SU-DHL-6 (cell line): ENCODE data around the gene MLC1.

Source experiments
- H2AFZ ChIP-seq: fragments of 200-600 bp; sonication (generic); 2 replicates; pipeline ENCODE4 v1.6.1; 2014; ENCODE audit warnings: low read depth, mild to moderate bottlenecking, moderate library complexity, mixed read lengths, antibody characterized with exemption, low read length; ENCODE audit not compliant: severe bottlenecking
- H3F3A ChIP-seq: fragments of 200-600 bp; shearing (Covaris generic); 2 replicates; pipeline ENCODE4 v1.6.0; 2016; ENCODE audit warnings: antibody characterized with exemption, mild to moderate bottlenecking; ENCODE audit not compliant: insufficient read depth
- H3K27ac ChIP-seq: fragments of 200-600 bp; sonication (generic); 2 replicates; pipeline ENCODE4 v1.5.1; 2016; ENCODE audit warnings: low read depth, mild to moderate bottlenecking, low read length, moderate library complexity, mixed read lengths
- H3K27me3 ChIP-seq: fragments of 200-600 bp; sonication (generic), shearing (Covaris generic); 2 replicates; pipeline ENCODE4 v1.6.0; 2014; ENCODE audit warnings: mild to moderate bottlenecking, low read length
- H3K36me3 ChIP-seq: fragments of 200-600 bp; sonication (generic); 2 replicates; pipeline ENCODE4 v1.6.1; 2014; ENCODE audit warnings: mild to moderate bottlenecking, low read length, mixed read lengths
- H3K4me2 ChIP-seq: fragments of 300-600, 200-600 bp; shearing (Covaris generic), sonication (generic); 2 replicates; pipeline ENCODE4 v1.6.0; 2014; ENCODE audit warnings: low read length, low read depth, mild to moderate bottlenecking; ENCODE audit not compliant: poor library complexity, severe bottlenecking
- H3K4me3 ChIP-seq: fragments of 200-600 bp; sonication (generic); 2 replicates; pipeline ENCODE4 v1.5.1; 2014; ENCODE audit warnings: antibody characterized with exemption, low read length, mild to moderate bottlenecking, mixed read lengths; ENCODE audit not compliant: insufficient read depth, poor library complexity, severe bottlenecking
- H3K79me2 ChIP-seq: fragments of 200-600 bp; sonication (generic); 2 replicates; pipeline ENCODE4 v1.6.1; 2014; ENCODE audit warnings: mild to moderate bottlenecking, low read length, moderate library complexity; ENCODE audit not compliant: insufficient read depth
- H3K9ac ChIP-seq: fragments of 200-600 bp; sonication (generic); 2 replicates; pipeline ENCODE4 v1.7.0; 2014; ENCODE audit warnings: mild to moderate bottlenecking, low read length
- H3K9me2 ChIP-seq: fragments of 200-600 bp; sonication (generic); replicated peaks from 2 replicates; pipeline ENCODE4 v1.6.1; 2014; ENCODE audit warnings: low read length; ENCODE audit not compliant: insufficient read depth
- H3K9me3 ChIP-seq: fragments of 200-600 bp; sonication (generic); 2 replicates; pipeline ENCODE4 v1.6.1; 2014; ENCODE audit warnings: low read length, mixed read lengths; ENCODE audit not compliant: insufficient read depth
- H4K20me1 ChIP-seq: fragments of 200-600 bp; sonication (generic); 2 replicates; pipeline ENCODE4 v1.6.1; 2014; ENCODE audit warnings: low read depth, mild to moderate bottlenecking, antibody characterized with exemption, low read length, moderate library complexity, mixed read lengths
- EZH2phosphoT487 ChIP-seq: fragments of 200-600 bp; sonication (generic), shearing (Covaris generic); conservative IDR thresholded peaks from 2 replicates; pipeline ENCODE4 v1.6.1; 2018; ENCODE audit warnings: mild to moderate bottlenecking, antibody characterized with exemption, low read length, moderate library complexity, mixed read lengths
- TF ChIP-seq, protein P1 (sequence below): fragments of 200-600 bp; sonication (generic); IDR thresholded peaks from one replicate; pipeline ENCODE4 v1.5.1; 2017; ENCODE audit warnings: antibody characterized with exemption, mild to moderate bottlenecking, low read length, moderate library complexity; ENCODE audit not compliant: insufficient read depth, poor library complexity, severe bottlenecking

MLC1 gene

DNA sequence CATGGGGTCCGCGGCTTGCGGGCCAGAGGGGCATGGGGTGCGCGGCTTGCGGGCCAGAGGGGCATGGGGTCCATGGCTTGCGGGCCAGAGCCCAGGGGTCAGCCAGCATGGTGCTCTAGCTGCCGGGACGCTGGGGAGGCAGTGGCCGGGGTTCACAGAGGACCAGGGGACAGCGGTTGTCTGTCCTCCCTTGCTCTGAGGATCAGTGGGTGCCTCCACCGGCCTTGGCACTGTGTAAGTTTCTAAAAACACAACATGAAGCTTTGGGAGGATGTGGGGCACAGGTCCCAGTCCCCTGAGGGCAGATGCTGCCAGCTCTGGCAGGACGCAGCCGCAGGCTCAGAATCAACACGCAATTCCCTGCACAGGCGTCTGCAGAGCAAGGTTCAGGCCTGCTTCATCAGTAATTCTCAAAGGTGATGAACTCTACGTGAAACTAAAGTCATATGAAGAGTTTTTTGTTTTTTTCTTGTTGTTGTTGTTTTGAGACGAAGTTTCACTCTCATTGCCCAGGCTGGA, 3.0 kb downstream of the MLC1 start:
- H3K4me3 ChIP-seq, result no peak overlapping the region
- H3K36me3 ChIP-seq, result no peaks in the 10 kb centered on the region
- no peaks in the 10 kb centered on the region for H3K9me2 ChIP-seq
- H3K27ac ChIP-seq, result no peak overlapping the region
- no peaks in the 10 kb centered on the region for H3K27me3 ChIP-seq
- H4K20me1 ChIP-seq, result no peaks in the 10 kb centered on the region
- H2AFZ ChIP-seq, result no peak overlapping the region
- H3K9ac ChIP-seq, result no peak overlapping the region
- H3K4me2 ChIP-seq, result no peak overlapping the region
- TF ChIP-seq EZH2phosphoT487, result no peak
- TF ChIP-seq, protein P1, sequence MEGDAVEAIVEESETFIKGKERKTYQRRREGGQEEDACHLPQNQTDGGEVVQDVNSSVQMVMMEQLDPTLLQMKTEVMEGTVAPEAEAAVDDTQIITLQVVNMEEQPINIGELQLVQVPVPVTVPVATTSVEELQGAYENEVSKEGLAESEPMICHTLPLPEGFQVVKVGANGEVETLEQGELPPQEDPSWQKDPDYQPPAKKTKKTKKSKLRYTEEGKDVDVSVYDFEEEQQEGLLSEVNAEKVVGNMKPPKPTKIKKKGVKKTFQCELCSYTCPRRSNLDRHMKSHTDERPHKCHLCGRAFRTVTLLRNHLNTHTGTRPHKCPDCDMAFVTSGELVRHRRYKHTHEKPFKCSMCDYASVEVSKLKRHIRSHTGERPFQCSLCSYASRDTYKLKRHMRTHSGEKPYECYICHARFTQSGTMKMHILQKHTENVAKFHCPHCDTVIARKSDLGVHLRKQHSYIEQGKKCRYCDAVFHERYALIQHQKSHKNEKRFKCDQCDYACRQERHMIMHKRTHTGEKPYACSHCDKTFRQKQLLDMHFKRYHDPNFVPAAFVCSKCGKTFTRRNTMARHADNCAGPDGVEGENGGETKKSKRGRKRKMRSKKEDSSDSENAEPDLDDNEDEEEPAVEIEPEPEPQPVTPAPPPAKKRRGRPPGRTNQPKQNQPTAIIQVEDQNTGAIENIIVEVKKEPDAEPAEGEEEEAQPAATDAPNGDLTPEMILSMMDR, result no peak
- H3K9me3 ChIP-seq, result no peaks in the 10 kb centered on the region
- H3K79me2 ChIP-seq, result no peaks in the 10 kb centered on the region
- no peaks in the 10 kb centered on the region for H3F3A ChIP-seq

DNA sequence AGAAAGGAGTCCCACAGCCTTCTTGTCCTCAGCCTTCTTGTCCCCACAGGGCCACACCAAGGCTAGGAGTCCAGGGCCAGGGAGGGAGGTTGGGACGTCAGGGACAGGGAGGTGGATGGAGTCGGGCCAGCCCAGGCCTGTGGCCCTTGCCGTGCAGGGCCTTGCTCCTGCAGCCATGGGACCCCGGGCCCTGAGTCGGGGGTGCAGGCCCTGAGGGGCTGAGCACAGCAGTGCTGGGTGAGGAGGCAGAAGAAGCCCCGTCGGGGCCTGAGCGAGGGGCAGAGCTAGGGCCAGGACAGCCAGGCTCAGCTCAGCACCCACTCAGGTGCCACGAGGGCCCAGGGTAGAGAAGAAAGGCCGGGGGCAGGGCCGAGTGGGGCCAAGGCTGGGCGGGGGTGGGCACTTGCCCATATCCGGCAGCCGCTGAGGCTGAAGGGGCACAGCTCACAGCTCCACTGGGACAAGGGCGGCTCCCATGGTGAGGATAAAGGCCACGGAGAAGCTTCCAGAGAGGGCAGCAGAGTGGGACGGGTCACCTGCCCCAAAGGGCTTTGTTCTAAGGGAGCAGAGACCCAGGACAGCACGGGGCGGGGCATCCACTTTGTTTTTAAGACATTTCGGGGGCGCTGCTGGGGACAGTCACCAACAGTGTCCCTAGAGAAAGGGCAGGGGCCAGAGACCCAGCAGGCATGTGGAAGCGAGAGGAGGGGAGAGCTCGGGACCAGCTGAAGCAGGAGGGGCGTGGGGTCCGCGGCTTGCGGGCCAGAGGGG, 3.6 kb downstream of the MLC1 start:
- H3K4me2 ChIP-seq, result no peak overlapping the region
- H3K9me3 ChIP-seq, result no peaks in the 10 kb centered on the region
- H3K9ac ChIP-seq, result no peak overlapping the region
- no peaks in the 10 kb centered on the region for H3F3A ChIP-seq
- H4K20me1 ChIP-seq, result no peaks in the 10 kb centered on the region
- H3K36me3 ChIP-seq, result no peaks in the 10 kb centered on the region
- no peaks in the 10 kb centered on the region for H3K79me2 ChIP-seq
- no peak overlapping the region for H3K4me3 ChIP-seq
- no peak overlapping the region for H2AFZ ChIP-seq
- H3K27ac ChIP-seq, result no peak overlapping the region
- no peak for TF ChIP-seq EZH2phosphoT487
- TF ChIP-seq, protein P1, result no peak
- no peaks in the 10 kb centered on the region for H3K9me2 ChIP-seq
- no peaks in the 10 kb centered on the region for H3K27me3 ChIP-seq

DNA sequence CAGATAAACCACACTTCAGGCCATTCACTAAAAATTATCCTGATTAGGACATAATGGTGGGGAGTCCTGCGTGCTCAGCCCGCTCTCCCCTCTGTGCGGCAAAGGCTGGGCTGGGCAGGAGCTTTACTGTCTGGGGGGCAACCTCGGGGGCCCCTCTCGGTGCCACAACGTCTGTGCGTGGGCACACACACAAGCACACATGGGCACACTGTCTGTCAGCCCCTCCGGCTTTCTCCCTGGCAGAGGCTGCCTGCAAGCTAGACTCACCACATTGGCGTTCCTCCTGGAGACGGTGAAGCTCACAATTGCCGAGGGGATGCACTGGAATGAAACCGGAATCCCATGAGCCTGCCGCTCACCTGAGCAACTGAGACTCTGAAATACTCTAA, 5.2 kb downstream of the MLC1 start:
- Histone ChIP-seq H3K4me3 (no peak overlapping the region), H2AFZ (no peak overlapping the region), H3K27ac (no peak overlapping the region), H3K9me2 (no peaks in the 10 kb centered on the region), H3K9ac (no peak overlapping the region), H4K20me1 (no peaks in the 10 kb centered on the region), H3F3A (no peaks in the 10 kb centered on the region), H3K9me3 (no peaks in the 10 kb centered on the region), H3K4me2 (no peak overlapping the region), H3K79me2 (no peaks in the 10 kb centered on the region), H3K27me3 (no peaks in the 10 kb centered on the region), H3K36me3 (no peaks in the 10 kb centered on the region)
- no peak for TF ChIP-seq EZH2phosphoT487
- TF ChIP-seq, protein P1, result no peak
